SU-DHL-6 (cell line): ENCODE measurements around the gene ALDH1A1.

Source experiments
- H2AFZ ChIP-seq: fragments of 200-600 bp; sonication (generic); 2 replicates; pipeline ENCODE4 v1.6.1; 2014; ENCODE audit warnings: low read depth, mild to moderate bottlenecking, moderate library complexity, mixed read lengths, antibody characterized with exemption, low read length; ENCODE audit not compliant: severe bottlenecking
- H3F3A ChIP-seq: fragments of 200-600 bp; shearing (Covaris generic); 2 replicates; pipeline ENCODE4 v1.6.0; 2016; ENCODE audit warnings: antibody characterized with exemption, mild to moderate bottlenecking; ENCODE audit not compliant: insufficient read depth
- H3K27ac ChIP-seq: fragments of 200-600 bp; sonication (generic); 2 replicates; pipeline ENCODE4 v1.5.1; 2016; ENCODE audit warnings: low read depth, mild to moderate bottlenecking, low read length, moderate library complexity, mixed read lengths
- H3K27me3 ChIP-seq: fragments of 200-600 bp; sonication (generic), shearing (Covaris generic); 2 replicates; pipeline ENCODE4 v1.6.0; 2014; ENCODE audit warnings: mild to moderate bottlenecking, low read length
- H3K36me3 ChIP-seq: fragments of 200-600 bp; sonication (generic); 2 replicates; pipeline ENCODE4 v1.6.1; 2014; ENCODE audit warnings: mild to moderate bottlenecking, low read length, mixed read lengths
- H3K4me2 ChIP-seq: fragments of 300-600, 200-600 bp; shearing (Covaris generic), sonication (generic); 2 replicates; pipeline ENCODE4 v1.6.0; 2014; ENCODE audit warnings: low read length, low read depth, mild to moderate bottlenecking; ENCODE audit not compliant: poor library complexity, severe bottlenecking
- H3K4me3 ChIP-seq: fragments of 200-600 bp; sonication (generic); 2 replicates; pipeline ENCODE4 v1.5.1; 2014; ENCODE audit warnings: antibody characterized with exemption, low read length, mild to moderate bottlenecking, mixed read lengths; ENCODE audit not compliant: insufficient read depth, poor library complexity, severe bottlenecking
- H3K79me2 ChIP-seq: fragments of 200-600 bp; sonication (generic); 2 replicates; pipeline ENCODE4 v1.6.1; 2014; ENCODE audit warnings: mild to moderate bottlenecking, low read length, moderate library complexity; ENCODE audit not compliant: insufficient read depth
- H3K9ac ChIP-seq: fragments of 200-600 bp; sonication (generic); 2 replicates; pipeline ENCODE4 v1.7.0; 2014; ENCODE audit warnings: mild to moderate bottlenecking, low read length
- H3K9me2 ChIP-seq: fragments of 200-600 bp; sonication (generic); replicated peaks from 2 replicates; pipeline ENCODE4 v1.6.1; 2014; ENCODE audit warnings: low read length; ENCODE audit not compliant: insufficient read depth
- H3K9me3 ChIP-seq: fragments of 200-600 bp; sonication (generic); 2 replicates; pipeline ENCODE4 v1.6.1; 2014; ENCODE audit warnings: low read length, mixed read lengths; ENCODE audit not compliant: insufficient read depth
- H4K20me1 ChIP-seq: fragments of 200-600 bp; sonication (generic); 2 replicates; pipeline ENCODE4 v1.6.1; 2014; ENCODE audit warnings: low read depth, mild to moderate bottlenecking, antibody characterized with exemption, low read length, moderate library complexity, mixed read lengths
- EZH2phosphoT487 ChIP-seq: fragments of 200-600 bp; sonication (generic), shearing (Covaris generic); conservative IDR thresholded peaks from 2 replicates; pipeline ENCODE4 v1.6.1; 2018; ENCODE audit warnings: mild to moderate bottlenecking, antibody characterized with exemption, low read length, moderate library complexity, mixed read lengths
- TF ChIP-seq, protein P1 (sequence below): fragments of 200-600 bp; sonication (generic); IDR thresholded peaks from one replicate; pipeline ENCODE4 v1.5.1; 2017; ENCODE audit warnings: antibody characterized with exemption, mild to moderate bottlenecking, low read length, moderate library complexity; ENCODE audit not compliant: insufficient read depth, poor library complexity, severe bottlenecking

The ALDH1A1 gene

DNA sequence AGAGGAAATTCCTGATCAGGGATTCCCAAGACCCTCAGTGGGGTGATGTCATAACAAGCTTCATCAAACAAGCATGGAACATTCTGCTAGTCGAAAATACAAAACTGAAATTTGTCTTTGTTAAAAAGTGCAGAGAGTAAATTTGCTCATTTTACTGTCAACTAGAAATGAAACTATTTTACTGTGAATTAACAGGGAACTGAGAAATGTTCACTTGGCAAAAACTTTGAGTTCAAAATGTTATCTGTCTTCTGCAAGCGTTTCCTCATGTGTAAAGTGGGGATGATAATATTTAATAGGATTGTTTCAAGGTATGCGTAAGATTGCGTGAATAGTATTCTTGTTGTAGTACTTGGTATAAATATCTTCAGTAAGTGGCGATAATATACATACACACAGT is 45.4 kb downstream of the ALDH1A1 start:
- Histone ChIP-seq H3K9ac (no peak overlapping the region), H3K4me3 (no peak overlapping the region), H3K27ac (no peak overlapping the region), H3K9me3 (no peaks in the 10 kb centered on the region), H3K79me2 (no peaks in the 10 kb centered on the region), H3K36me3 (no peaks in the 10 kb centered on the region), H4K20me1 (no peaks in the 10 kb centered on the region), H3K4me2 (no peak overlapping the region), H3K27me3 (no peaks in the 10 kb centered on the region), H2AFZ (no peak overlapping the region), H3F3A (no peaks in the 10 kb centered on the region), H3K9me2 (no peaks in the 10 kb centered on the region)
- TF ChIP-seq, protein P1, sequence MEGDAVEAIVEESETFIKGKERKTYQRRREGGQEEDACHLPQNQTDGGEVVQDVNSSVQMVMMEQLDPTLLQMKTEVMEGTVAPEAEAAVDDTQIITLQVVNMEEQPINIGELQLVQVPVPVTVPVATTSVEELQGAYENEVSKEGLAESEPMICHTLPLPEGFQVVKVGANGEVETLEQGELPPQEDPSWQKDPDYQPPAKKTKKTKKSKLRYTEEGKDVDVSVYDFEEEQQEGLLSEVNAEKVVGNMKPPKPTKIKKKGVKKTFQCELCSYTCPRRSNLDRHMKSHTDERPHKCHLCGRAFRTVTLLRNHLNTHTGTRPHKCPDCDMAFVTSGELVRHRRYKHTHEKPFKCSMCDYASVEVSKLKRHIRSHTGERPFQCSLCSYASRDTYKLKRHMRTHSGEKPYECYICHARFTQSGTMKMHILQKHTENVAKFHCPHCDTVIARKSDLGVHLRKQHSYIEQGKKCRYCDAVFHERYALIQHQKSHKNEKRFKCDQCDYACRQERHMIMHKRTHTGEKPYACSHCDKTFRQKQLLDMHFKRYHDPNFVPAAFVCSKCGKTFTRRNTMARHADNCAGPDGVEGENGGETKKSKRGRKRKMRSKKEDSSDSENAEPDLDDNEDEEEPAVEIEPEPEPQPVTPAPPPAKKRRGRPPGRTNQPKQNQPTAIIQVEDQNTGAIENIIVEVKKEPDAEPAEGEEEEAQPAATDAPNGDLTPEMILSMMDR: no peak
- no peak for TF ChIP-seq EZH2phosphoT487

DNA sequence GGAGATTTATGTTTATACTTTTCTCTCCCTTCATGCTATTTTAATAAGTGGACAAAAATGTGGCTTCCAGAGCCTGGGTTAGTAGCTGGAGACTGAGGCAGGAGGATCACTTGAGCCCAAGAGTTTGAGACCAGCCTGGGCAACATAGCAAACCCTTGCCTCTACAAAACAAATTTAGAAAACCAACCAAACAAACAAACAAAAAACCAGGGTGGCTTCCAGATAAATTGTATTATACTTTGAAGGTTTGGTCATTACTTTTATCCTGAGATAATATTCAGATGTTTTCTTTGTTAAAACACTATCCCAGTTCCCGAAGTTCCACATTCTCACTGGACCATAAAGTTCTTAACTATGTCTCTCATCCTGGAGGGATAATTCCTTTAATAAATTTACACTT is 46.0 kb downstream of the ALDH1A1 start:
- H3K27me3 ChIP-seq: no peaks in the 10 kb centered on the region
- no peaks in the 10 kb centered on the region for H4K20me1 ChIP-seq
- no peaks in the 10 kb centered on the region for H3K9me3 ChIP-seq
- no peaks in the 10 kb centered on the region for H3K79me2 ChIP-seq
- H3K9me2 ChIP-seq: no peaks in the 10 kb centered on the region
- H3K9ac ChIP-seq: no peak overlapping the region
- TF ChIP-seq, protein P1: no peak
- no peak for TF ChIP-seq EZH2phosphoT487
- no peak overlapping the region for H3K4me2 ChIP-seq
- no peak overlapping the region for H2AFZ ChIP-seq
- H3K4me3 ChIP-seq: no peak overlapping the region
- H3K27ac ChIP-seq: no peak overlapping the region
- no peaks in the 10 kb centered on the region for H3K36me3 ChIP-seq
- no peaks in the 10 kb centered on the region for H3F3A ChIP-seq

DNA sequence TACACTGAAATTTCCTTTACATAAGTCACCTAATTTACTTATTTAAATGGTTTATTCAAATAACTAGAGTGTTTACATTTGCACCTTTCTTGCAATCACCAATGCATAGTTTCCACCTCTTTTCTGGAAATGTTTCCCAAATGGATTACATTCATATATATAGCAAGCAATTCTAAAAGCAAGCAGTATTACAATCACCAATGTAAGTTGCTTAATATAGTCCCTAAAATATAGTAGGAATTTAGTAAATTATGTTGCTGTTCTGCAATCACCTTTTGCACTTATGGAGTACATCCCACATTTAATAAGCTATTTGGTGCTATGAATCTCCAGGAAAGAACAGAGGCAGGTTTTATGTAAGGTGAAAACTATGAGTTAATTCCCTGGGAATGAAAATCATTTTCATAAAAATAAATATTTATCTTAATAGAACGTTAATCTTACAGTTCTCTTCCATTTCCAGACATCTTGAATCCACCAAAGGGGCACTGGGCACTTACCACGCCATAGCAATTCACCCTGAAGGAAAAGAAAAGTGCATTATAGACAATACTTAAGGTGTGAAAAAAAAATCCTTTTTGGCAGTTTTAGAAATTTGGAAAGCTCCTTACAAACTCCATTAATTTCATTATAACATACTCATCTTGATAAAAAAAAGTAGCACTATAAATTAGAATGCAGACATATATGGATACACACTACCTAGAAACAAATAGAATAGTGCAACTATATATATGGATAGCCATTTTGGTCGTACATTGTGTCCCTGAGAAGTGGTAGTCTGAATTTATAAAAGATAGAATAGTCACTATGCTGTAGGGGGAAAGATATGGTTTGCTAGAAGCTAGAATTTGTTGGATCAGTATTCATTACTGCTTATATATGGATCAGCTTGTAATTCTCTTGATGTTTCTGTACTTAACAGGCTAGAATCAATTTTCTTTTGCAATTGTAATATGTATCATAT is 47.1 kb downstream of the ALDH1A1 start:
- H2AFZ ChIP-seq: no peak overlapping the region

More for the DNA sequence above, 47.1 kb downstream of the ALDH1A1 start:
- H3F3A ChIP-seq: no peaks in the 10 kb centered on the region
- H3K4me3 ChIP-seq: no peak overlapping the region
- TF ChIP-seq EZH2phosphoT487: no peak
- TF ChIP-seq, protein P1: no peak
- H3K27me3 ChIP-seq: no peaks in the 10 kb centered on the region
- H3K4me2 ChIP-seq: no peak overlapping the region
- no peak overlapping the region for H3K9ac ChIP-seq
- H3K79me2 ChIP-seq: no peaks in the 10 kb centered on the region
- no peak overlapping the region for H3K27ac ChIP-seq
- H3K9me2 ChIP-seq: no peaks in the 10 kb centered on the region
- H3K36me3 ChIP-seq: no peaks in the 10 kb centered on the region
- no peaks in the 10 kb centered on the region for H3K9me3 ChIP-seq
- H4K20me1 ChIP-seq: no peaks in the 10 kb centered on the region
